NCI-H748 (cell line): ENCODE results near the gene TLE5.
A peak's percentile ranks its signal among the peaks of the same experiment; 100 is the strongest.
"Not testable (repeated sequence)": the region's sequence is repeated elsewhere in the genome, so short reads cannot be mapped to it uniquely, and the experiment has no call there.

ENCODE experiments used
- DNase-seq: peaks from one replicate; lab custom pipeline; 2025; ENCODE audit not compliant: unreplicated experiment; lab: John Stamatoyannopoulos, UW

The TLE5 gene

DNA sequence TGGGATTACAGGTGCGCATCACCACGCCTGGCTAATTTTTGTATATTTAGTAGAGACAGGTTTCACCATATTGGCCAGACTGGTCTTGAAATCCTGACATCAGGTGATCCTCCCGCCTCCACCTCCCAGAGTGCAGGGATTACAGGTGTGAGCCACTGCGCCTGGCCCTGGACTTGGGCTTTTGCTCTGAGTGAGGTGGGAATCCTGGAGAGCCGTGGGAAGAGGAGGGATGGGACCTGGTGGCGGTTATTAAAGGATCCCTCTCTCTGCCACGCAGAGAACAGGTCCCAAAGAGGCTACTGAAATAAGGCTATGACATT is 1.7 kb upstream of the TLE5 start:
- no peak for DNase-seq

DNA sequence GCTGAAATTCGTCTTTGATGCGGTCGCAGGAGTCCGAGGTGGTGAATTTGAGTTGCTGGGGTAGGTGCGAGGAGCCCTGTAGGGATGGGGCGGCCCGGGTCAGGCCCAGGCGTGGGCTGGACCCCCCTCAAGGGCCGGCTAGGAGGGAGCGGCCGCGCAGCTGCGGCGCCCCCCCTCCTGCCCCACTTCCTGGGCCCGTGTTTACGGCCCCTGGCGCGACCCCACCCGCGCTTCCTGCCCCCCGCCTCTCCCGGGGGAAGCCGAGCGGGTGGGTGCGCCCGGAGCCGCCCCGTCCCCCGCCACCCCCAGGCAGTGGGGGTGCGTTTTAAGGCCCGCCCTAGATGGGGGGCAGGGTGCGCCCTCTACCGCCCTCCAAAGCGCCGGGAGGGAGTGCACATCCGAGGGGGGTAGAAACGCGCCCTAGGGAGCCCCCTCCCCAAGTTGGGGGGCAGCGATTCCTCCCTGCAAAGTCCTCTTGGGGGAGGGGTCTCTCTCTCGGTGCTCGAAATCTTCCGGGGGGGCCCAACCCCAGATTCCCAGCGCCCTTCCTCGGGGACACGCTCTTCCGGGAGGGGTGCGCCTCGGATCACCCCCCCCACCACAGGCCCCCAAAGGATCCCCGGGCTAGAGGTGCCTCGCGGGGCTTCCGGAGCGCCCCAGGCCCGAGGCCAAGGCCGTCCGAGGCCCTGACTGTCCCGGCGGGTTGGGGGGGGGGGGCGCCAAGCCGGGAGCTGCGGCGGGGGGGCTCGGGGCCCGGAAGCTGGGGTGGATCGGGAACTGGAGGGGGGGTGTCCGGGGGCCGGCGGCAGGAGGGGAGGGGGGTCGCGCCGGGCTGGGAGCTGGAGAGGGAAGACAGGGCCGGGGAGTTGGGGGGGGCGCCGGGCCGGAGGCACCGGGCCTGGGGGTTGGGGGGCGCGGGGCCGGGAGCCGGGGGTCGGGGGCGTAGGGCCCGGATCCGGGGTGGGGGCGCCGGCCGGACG is 823 bp downstream of the TLE5 start:
- peak; percentile 25 for DNase-seq

DNA sequence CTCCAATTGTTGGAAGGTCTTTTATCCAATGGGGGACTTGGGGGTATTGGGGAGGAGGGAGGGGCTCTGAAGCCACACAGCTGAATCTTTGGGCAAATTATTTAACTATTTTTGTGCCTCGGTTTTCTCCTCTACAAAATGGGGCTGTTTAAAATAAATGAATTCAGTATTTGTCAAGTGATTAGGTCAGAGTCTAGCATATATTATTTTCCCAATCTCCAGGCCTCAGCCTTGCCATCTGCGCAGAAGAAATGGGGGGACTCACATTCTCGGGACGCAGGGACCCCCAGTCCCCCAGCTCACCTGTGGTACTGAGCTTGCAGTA is 1.5 kb downstream of the TLE5 start:
- DNase-seq: no peak

DNA sequence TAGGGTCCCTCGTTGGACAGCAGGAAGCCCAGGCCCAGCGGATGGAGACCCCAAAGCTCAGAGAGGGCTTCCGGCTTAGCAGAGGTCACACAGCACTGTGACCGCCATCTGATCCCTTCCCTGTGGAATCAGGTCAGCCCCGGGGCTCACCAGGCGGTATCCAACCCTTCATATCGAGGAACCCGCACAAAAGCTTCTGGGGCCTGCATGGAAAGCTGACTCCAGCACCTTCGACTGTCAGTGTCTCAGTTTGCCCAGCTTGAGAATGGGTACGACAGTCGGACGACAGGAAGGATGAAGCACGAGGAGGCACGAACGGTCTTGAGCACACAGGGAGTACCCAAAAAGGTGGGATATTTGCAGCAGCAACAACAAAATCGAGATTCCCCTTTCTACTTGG is 2.6 kb downstream of the TLE5 start:
- DNase-seq: no peak

DNA sequence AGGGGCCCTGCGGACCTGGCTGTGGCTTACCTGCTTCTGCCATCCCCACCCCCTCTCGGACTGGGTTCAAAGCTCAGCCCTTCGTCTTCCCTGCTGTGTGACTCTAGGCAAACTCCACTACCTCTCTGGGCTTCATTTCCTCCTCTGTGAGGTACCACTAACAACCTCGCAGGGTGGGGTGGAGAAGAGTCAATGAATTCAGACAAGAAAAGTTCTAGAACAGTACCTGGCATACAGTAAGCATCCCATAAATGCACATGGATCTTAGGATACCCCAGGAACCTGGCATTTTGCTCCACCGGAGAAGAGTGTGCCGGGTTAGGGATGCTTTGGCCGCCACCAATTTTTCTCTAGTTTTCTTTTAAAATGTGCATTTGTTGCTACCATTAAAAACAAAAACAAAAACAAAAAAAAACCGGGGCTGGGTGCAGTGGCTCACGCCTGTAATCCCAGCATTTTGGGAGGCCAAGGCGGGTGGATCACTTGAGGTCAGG is 3.4 kb downstream of the TLE5 start:
- DNase-seq: no peak

DNA sequence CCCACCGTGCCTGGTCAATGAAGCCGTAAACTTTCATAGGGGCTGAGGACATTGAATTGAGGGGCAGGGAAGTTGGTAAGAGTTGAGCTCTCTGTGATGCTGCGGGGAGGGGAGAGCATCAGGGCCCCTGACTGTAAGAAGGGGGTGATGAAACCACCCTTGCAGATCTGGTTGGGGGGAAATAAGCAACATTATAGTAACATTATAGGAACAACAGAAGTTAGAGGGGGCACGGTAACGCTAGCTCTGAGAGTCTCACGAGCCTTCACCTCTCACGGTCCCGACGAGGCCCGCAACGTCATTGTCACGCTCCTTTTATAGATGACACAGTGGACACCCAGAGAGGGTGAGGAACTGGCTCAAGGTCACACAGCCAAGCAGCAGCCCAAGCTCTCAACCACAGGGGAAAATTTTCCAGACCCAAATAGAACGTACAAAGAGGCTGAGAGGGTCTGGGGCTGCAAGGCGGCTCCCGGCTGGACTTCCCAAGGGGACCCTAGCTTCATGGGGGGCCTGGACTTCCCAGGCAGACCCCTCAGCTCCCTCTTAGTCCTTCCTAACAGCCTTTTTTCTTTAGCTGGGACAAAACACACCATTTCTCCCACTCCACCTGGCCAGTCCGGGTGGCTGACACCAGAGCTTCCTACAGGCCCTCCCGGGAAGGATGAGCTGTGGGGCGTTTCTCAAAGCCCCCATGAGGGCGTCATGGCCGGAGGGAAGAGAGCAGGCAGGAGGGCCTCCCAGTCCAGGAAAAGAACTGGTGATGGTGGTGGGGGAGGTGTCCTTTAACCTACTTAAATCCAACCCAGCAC is 4.1 kb downstream of the TLE5 start:
- DNase-seq: no peak

DNA sequence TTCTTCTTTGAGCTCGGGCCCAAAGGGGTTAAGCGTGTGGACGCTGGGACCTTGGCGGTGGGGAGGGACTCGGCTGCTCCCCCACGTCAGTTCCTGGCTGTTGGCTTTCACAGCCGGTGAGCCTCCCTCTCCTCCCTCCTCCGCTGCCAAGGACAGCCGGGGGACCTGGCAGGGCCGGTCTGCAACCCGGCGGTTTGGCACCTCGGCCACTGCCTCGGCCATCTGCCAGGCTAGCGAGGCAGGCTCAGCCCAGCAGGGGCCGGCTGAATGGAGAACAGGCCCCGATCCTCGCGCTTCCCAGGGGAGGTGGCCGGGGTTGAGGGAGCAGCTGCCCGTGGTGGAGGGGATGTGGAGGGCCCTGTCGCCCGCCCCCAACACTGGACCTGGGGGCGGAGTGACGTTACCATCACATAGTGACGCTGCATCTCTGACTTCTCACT is 5.0 kb downstream of the TLE5 start:
- DNase-seq: no peak

DNA sequence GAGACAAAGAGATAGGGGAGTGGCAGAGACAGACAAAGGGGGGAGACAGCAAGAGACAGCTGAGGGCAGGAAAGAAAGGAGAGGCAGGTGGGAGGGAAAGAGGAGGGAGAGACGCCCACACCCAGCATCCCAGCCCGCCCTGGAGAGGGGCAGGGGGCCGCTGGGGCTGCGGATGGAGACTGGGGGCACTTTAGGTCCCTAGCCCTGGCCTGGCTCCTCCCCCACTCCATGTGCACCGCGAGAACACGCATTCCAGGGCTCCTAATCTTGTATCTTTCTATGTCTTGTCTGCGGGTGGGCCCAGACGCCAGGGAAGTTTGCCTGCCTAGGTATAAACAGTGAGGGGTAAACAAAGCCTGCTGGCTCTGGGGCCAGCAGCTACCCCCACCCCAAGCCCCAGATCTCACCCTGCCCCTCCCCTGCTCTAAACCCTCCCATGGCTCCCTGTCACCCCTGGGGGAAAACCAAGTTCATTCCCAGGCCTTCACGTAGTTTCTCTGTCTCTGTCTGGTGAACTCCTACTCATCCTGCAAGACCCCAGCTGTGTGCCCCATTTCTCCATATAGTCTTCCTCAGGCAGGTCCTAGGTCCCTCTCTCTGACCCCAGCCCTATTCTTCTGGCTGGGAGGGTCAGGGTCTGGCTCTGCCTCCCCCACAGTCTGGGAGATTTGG is 5.7 kb downstream of the TLE5 start:
- no peak for DNase-seq

DNA sequence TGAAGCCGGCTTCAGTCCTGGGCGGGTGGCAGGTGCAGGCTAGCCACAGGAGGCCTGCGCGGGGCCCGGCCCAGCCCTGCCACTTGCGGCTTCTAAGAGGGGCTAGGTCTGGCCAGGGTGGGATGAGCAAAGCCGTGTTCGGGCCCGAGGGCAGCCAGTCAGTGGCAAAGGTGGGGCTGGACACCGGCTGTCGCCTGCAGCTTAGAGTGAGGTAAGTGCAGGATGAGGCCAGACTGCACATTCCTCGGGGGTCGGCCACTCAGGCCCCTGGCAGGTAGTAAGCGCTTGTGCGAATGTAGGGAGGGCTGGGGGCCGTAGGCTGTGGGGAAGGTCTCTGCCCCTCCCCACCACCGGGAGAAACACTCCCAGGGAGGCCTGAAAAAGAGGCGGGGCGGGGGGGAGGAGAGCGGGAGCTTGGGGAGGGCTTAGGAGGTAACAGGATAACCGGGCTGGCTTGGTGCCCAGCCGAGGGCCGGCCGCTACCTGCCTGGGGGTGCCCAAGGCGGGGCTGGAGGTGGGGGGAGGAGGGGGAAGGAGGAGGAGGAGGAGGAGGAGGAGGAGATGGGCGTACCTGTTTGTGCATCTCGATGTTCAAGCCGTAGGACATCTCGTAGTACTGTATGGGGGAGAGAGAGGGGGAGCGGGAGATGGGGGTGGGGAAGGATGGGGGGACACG is 6.4 kb downstream of the TLE5 start:
- peak; percentile 58 for DNase-seq

DNA sequence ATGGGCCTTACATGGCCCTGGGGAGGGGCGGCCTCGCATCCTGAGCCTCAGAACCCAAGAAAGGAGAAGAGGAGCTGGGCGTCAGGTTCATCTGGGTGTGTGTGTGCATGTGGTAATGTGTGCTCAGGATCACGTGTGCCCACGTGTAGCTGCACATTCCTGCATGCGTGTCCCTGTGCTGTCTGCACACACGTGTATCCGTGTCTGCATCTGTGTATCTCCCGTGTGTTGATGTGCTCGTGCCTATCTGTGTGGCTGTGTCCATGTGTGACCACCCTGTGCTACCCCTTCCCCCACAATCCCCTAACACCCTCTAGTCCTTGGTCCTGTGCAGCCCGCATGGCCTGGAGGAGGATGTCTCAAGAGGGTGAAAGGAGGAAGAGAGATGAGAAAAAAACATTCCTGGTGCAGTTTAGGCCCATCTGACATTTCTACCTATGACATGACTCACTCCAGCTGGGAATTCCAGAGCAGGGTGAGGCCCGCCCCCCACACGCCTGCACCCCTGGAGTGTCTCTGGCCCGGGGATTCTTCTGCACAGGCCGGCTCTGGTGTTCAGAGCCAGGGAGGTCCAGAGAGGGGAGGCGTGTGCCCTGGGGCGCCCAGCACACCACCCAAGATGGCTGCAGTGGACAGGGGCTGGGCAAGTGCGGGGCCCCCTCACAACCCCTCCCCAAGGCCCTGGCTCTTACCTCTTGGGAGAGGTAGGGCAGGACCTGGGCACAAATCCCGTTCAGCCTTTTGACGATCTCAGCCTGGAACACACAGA is 7.1 kb downstream of the TLE5 start:
- DNase-seq: no peak

DNA sequence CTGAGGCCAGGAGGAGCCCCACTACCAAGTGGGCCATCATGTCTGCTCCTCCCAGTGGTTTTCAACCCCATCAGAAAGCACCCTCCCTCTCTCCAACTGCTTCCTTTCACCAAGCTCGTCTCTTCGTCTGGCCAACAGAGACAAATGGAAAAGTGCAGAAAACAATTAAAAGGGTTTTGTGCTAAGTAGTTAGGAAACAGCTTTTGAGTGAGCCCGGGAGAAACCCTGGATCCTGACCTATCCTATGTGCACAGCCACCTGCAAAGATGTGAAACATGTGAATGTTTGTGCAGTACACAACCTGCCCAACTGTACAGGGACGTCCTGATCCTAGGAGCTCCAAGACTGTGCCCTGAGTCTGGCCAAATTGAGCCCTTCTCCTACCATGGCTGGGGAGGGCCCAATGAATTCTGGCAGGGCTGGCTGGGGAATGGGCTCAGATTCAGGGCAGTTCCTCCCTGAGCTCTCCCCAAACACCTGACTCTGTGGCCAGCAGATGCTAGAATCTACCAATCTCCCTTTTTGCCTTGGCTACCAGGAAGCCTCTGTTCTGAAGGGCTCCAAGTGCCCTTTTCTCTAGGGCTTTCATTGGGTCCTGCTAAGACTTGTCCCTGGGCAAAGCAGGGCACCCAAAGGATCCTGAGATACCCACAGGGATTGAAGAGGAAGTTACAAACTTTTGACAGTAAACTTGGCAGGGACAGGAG is 7.9 kb downstream of the TLE5 start:
- DNase-seq: no peak

DNA sequence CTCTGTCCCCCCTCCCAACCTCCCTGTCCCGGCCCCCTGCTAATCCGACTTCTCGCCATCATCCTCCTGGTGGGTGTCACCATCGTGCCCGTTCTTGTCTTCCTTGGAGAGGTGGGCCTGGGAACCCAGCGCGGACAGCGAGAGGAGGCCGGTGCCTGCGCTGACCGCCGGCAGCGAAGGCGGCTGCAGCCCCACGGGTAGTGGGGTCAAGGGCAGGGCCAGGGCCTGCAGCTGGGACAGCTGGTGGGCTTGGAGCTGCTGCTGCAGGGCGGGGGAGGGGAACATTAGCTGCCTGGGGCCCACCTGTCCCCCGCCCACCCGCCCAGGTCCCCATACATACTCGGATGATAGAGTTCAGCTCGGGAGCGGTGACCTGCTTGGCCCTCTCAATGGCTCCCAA is 8.5 kb downstream of the TLE5 start:
- DNase-seq: no peak

DNA sequence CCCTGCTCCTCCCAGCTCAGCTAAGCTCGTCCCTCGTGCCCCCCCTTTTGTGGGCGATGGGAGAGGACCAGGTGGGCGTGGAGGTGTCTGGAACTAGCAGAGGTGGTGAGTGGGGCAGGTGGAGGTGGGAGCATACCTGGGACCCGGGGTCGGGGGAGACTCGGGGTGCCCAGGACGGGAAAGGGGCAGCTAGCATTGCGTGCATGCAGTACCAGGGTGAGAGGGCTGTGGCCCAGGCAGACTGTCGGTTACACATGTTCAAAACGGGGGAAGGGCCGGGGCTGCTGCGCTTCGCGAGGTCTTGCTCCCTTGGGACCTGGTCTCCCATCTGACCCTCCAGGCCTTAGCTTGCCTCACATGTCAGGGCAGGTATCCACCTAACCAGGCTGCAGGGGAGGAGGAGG is 9.1 kb downstream of the TLE5 start:
- DNase-seq: no peak

DNA sequence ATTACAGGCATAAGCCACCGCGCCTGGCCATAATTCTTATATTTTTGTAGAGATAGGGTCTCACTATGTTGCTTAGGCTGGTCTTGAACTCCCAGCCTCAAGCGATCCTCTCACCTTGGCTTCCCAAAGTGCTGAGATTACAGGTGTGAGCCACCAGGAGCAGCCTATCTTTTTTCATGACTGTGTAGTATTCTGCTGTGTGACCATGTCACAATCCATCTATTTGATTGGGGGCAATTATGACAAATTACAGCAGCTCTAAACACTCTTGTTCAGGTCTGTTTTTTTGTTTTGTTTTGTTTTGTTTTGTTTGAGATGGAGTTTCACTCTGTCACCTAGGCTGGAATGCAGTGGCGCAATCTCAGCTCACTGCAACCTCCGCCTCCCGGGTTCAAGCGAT is 12.3 kb downstream of the TLE5 start:
- DNase-seq: not testable (repeated sequence)

DNA sequence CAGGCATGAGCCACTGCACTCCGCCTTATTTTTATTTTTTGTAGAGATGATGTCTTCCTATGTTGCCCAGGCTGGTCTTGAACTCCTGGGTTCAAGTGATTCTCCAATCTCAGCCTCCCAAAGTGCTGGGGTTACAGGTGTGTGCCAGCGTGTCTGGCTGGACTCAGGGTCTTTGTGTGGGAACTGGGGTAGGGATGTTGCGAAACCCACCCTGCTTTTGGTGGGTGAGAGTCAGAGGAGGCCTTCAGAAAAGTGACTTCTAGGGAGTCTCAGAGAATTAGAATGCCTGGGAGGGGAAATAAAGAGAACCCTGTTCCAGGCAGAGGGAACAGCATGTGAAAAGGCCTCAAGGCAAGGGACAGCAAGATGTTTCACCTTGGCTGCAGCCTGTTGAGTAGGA is 13.2 kb downstream of the TLE5 start:
- no peak for DNase-seq

DNA sequence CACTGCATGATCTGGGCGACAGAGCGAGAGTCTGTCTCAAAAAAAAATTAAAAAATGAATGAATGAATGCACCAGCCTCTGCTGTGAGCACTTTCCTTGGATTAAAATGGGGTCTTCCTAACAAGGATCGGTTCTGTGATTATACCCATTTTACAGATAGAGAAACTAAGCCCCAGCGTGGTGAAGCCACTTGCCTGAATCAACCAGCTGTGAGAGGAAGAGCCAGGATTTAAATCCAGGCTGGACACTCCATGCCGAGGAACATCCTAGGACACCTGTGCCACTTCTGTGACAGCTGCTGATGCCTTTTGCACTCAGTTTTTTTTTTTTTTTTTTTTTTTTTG is 14.1 kb downstream of the TLE5 start:
- DNase-seq: no peak

DNA sequence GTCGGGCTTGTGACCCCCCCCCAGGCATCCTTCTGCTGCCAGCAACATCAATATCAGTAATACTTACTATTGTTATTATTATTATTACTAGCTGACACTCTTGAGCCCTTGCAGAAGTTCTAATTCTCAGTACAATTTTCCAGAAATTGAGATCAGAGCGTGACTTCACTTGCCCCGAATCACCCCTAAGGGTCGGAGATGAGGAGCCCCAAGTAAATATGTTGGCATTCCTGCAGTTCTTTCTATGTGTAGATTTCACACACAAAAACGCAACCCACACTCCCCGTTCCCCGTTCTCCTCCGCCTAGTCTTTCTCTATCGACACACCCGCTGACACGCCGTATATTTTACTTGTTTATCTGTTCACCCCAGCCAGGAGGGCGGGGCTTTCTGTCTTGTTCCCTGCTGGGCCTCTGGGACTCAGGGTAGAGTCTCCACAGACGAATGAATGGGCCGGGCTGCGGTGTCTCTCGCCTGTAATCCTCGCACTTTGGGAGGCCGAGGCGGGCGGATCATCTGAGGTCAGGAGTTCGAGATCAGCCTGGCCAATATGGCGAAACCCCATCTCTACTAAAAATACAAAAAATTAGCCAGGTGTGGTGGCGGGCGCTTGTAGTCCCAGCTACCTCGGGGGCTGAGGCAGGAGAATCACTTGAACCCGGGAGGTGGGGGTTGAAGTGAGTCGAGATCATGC is 14.7 kb downstream of the TLE5 start:
- peak; percentile 89 for DNase-seq

DNA sequence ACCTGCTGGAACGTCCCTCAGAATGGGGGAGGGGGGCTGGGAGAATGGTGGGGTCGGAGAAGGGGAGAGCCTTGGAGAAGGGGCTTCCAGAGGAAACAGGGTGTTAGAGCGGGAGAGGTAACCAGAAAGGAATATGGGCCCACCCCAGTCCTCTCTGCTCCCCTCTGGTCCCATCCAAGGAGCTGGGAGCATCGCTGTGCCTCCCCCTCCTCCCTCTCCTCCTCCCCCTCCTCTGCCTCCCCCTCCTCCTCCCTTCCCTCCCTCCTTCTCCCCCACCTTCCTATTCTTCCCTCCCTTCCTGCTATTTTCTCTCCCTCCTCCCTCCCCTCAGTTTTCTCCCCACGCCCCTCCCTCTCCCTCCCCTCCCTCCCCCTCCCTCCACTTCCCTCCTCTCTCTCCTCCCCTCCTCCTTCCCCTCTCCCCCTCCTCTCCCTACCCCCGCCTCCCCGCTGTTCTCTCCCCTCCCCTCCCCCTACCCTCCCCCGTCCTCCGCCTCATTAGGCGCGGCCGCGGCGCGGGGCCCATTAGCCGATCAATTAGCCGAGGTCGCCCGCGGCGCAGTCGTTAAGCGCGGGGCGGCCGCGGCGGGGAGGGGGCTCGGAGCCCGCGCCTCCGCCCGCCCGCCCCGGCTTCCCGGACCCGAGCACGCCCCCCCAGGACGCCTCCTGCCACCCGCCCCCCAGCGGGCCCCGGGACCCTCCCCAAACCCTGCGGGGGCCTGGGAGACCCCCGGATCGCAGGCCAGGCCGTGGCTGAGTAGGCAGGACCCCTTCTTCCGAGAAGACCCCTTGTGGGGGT is 15.4 kb downstream of the TLE5 start:
- DNase-seq: peak; percentile 74
